Cardiac fibroblast (primary cell): ENCODE results near the gene FBXO47.
A peak's percentile ranks its signal among the peaks of the same experiment; 100 is the strongest.
"Not testable (repeated sequence)": the region's sequence is repeated elsewhere in the genome, so short reads cannot be mapped to it uniquely, and the experiment has no call there.

Experiments
- DNase-seq, 2 donors: peaks; one replicate each; pipeline versions ENCODE4 v3.0.0 to v3.0.0-alpha.2; 2010; ENCODE audit warnings: low read depth in 2 of 2
- H3K4me3 ChIP-seq, 2 donors: replicated peaks in 1 of 2; 1 replicate in 1 of 2; 2 replicates in 1 of 2; pipeline ENCODE4 v1.5.1; 2011; ENCODE audit warnings: low read depth in 2 of 2, low read length in 2 of 2, mild to moderate bottlenecking in 2 of 2, moderate library complexity in 1 of 2
- TF ChIP-seq, protein P1 (sequence below): IDR thresholded peaks from one replicate; pipeline ENCODE4 v1.5.1; 2011; ENCODE audit warnings: low read depth, mild to moderate bottlenecking, low read length, inconsistent platforms

Gene FBXO47

DNA sequence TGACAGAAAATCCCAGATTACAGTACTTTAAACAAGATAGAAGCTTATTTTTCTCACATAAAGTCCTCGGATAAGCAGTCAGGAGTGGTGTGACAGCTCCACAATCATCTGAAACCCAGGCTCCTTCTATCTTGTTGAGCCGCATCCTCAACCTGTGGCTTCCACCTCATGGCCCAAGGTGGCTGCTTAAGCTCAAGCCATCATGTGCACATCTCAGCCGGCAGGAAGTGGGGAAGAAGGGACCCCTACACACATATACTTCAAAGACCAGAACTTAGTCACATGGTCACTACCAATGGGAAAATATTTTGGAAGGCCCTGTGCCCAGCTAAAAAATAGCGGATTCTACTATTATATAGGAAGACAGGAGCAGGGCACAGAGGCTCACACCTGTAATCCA is 11.0 kb upstream of the FBXO47 start:
- DNase-seq: no peak
- no peak overlapping the region for H3K4me3 ChIP-seq
- TF ChIP-seq, protein P1, sequence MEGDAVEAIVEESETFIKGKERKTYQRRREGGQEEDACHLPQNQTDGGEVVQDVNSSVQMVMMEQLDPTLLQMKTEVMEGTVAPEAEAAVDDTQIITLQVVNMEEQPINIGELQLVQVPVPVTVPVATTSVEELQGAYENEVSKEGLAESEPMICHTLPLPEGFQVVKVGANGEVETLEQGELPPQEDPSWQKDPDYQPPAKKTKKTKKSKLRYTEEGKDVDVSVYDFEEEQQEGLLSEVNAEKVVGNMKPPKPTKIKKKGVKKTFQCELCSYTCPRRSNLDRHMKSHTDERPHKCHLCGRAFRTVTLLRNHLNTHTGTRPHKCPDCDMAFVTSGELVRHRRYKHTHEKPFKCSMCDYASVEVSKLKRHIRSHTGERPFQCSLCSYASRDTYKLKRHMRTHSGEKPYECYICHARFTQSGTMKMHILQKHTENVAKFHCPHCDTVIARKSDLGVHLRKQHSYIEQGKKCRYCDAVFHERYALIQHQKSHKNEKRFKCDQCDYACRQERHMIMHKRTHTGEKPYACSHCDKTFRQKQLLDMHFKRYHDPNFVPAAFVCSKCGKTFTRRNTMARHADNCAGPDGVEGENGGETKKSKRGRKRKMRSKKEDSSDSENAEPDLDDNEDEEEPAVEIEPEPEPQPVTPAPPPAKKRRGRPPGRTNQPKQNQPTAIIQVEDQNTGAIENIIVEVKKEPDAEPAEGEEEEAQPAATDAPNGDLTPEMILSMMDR: no peak

GRCh38 chr17:38976187-38976551 is 9.0 kb upstream of the FBXO47 start:
- DNase-seq: peak; percentile 35 to 68
- not testable (repeated sequence) for H3K4me3 ChIP-seq

- TF ChIP-seq, protein P1: no peak
- DNase-seq: no peak
- H3K4me3 ChIP-seq: no peak overlapping the region
Measured at GRCh38 chr17:38970804-38971203, 3.6 kb upstream of the FBXO47 start.

GRCh38 chr17:38970128-38970527 is 2.9 kb upstream of the FBXO47 start:
- no peak overlapping the region for H3K4me3 ChIP-seq
- TF ChIP-seq, protein P1: no peak
- DNase-seq: no peak

DNA sequence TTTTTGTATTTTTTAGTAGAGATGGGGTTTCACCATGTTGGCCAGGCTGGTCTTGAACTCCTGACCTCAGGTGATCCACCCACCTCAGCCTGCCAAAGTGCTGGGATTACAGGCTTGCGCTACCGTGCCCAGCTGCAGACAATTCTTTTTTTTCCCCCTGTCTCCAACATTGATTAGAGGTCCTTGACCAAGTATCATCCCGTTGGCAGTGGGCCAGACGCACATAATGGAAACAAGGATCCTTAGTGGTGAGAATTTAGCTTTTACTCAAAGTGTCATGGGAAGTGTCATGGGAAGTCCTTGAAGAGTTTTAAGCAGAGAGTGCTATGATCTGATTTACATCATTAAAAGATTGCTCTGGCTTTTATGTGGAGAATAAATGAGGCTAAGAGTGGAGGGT is 2.1 kb upstream of the FBXO47 start:
- TF ChIP-seq, protein P1: no peak
- no peak overlapping the region for H3K4me3 ChIP-seq
- no peak for DNase-seq

- no peak for DNase-seq
- TF ChIP-seq, protein P1: no peak
- no peak overlapping the region for H3K4me3 ChIP-seq
Measured at GRCh38 chr17:38961413-38961812, 5.8 kb downstream of the FBXO47 start.

DNA sequence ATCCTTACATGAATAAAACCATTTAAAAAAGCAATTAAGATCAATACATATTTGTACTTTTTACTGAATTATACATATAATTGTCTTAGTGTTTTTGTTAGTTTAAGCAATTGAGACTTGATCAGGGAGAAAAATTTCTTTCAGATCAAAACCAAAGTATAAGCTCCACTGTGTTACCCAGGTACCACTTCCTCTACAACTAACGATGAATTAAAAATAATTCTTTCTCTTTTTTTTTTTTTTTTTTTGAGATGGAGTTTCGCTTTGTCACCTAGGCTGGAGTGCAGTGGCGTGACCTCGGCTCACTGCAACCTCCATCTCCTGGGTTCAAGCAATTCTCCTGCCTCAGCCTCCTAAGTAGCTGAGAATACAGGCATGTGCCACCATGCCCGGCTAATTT is 6.8 kb downstream of the FBXO47 start:
- DNase-seq: no peak
- TF ChIP-seq, protein P1: no peak
- H3K4me3 ChIP-seq: no peak overlapping the region

DNA sequence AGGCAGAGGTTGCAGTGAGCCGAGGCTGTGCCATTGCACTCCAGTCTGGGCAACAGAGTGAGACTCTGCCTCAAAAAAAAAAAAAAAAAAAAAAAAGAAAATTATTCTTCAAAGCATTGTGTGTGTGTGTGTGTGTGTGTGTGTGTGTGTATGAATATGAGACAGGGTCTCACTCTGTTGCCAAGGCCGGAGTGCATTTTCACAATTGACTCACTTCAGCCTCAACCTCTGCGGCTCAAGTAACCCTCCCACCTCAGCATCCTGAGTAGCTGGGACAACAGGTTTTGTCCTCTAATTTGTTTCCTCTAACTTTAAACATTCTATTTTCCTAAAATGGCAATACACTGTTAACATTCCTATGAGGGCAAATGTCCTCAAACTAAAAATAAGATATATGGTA is 7.7 kb downstream of the FBXO47 start:
- no peak for DNase-seq
- H3K4me3 ChIP-seq: no peak overlapping the region
- TF ChIP-seq, protein P1: no peak
